Astrocyte of the hippocampus (primary cell): ENCODE data around the gene STAC3.

Experiments
- DNase-seq: peaks from one replicate; pipeline ENCODE4 v3.0.0; 2011; ENCODE audit warnings: low read depth, low spot score

STAC3 gene

GRCh38 chr12:57223191-57224165, 27.5 kb downstream of the STAC3 start:
- DNase-seq: no peak

- no peak for DNase-seq
Measured at GRCh38 chr12:57222286-57223190, 28.4 kb downstream of the STAC3 start.

GRCh38 chr12:57221169-57221917, 29.6 kb downstream of the STAC3 start:
- no peak for DNase-seq

- no peak for DNase-seq
Measured at GRCh38 chr12:57220770-57221168, 30.2 kb downstream of the STAC3 start.

GRCh38 chr12:57219993-57220754, 30.8 kb downstream of the STAC3 start:
- no peak for DNase-seq

- no peak for DNase-seq
Measured at GRCh38 chr12:57219205-57219992, 31.6 kb downstream of the STAC3 start.

GRCh38 chr12:57218030-57218853, 32.7 kb downstream of the STAC3 start:
- no peak for DNase-seq

GRCh38 chr12:57216921-57217879, 33.8 kb downstream of the STAC3 start:
- no peak for DNase-seq

- peak; percentile 41 for DNase-seq
Measured at GRCh38 chr12:57216014-57216911, 34.7 kb downstream of the STAC3 start, which contains the start of gene NXPH4. Gene NXPH4 (plus strand): TSS chr12:57216794. CDS start chr12:57216970, 176 bp downstream.

- DNase-seq: peak; percentile 46
Measured at GRCh38 chr12:57215668-57216013, 35.3 kb downstream of the STAC3 start.

- DNase-seq: no peak
Measured at GRCh38 chr12:57215065-57215464, 35.9 kb downstream of the STAC3 start.

- DNase-seq: peak; percentile 73
Measured at GRCh38 chr12:57214398-57214781, 36.6 kb downstream of the STAC3 start.

GRCh38 chr12:57213763-57214397, 37.1 kb downstream of the STAC3 start:
- DNase-seq: no peak

GRCh38 chr12:57213058-57213715, 37.8 kb downstream of the STAC3 start:
- peak; percentile 94 for DNase-seq

GRCh38 chr12:57212701-57213057, 38.3 kb downstream of the STAC3 start:
- no peak for DNase-seq
